ENCODE data around the gene DGUOK.
A peak's percentile ranks its signal among the peaks of the same experiment; 100 is the strongest.
"Not testable (repeated sequence)": the region's sequence is repeated elsewhere in the genome, so short reads cannot be mapped to it uniquely, and the experiment has no call there.

Gene DGUOK

DNA sequence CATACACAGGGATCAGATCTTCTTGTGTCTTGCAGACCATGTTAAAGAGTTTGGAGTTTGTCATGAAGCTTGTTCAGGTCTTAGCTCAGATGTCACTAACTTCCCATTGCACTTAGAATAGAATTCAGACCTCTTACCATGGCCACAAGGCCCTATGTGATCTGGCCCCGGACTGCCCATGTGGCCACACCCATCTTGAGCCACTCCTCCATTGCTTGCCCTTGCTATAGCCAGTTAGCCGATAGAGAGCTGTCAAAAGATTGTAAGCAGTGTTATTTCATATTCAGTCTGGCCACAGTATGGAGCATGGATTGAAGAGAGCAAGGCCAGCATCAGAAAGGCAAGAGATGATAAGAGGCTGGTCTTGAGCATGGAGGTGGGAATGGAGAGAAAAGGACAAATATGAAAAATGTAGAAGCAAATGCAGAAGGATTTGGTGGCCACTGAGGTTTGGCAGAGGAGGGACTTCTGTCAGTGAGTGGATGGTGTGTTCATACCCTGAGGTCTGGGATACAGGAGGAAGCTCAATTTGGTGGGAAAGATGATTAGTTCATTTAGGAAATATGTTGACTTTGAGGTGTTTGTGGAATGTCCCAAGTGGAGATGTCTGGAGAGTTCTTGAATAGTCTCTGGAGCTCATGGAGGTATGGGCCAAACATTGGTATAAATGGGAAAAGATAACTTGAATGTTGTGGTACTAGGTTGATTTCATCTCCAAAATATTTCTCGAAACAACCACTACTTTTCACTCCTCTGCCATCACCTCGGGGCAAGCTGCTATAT lies 10.6 kb downstream of the DGUOK start:
- TF ChIP-seq CTCF (IDR thresholded peaks at IDR 0.05; ENCODE audit: low read depth, low read length) = no peak
- no peak for DNase-seq (ENCODE audit: extremely low read depth, low read depth)

DNA sequence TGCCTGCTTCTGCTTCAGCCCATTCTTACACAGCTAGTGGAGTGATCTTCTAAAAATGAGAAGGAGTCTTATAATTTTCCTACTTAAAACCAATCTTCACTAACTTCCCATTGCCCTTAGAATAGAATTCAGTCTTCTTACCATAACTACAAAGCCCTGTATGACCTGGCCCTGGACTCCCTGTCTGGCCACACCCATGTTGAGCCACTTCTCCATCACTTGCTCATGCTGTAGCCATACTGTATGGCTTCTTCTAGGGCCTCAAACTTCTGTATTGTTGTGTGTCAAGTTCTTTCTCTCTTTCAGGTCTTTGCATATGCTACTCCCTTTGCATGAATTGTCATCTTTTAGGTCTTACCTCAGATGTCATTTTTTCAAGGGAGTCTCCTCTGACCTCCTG lies 11.2 kb downstream of the DGUOK start:
- DNase-seq (ENCODE audit: extremely low read depth, low read depth) = no peak
- TF ChIP-seq CTCF (IDR thresholded peaks at IDR 0.05; ENCODE audit: low read depth, low read length) = no peak

- TF ChIP-seq CTCF (IDR thresholded peaks at IDR 0.05; ENCODE audit: low read depth, low read length) = no peak
- no peak for DNase-seq (ENCODE audit: extremely low read depth, low read depth)
These were observed 12.2 kb downstream of the DGUOK start for GRCh38 chr2:73938718-73939352.

GRCh38 chr2:73939419-73939818 lies 12.7 kb downstream of the DGUOK start:
- DNase-seq (ENCODE audit: extremely low read depth, low read depth) = no peak
- peak; percentile 17 for TF ChIP-seq CTCF (IDR thresholded peaks at IDR 0.05; ENCODE audit: low read depth, low read length)

- DNase-seq (ENCODE audit: extremely low read depth, low read depth) = not testable (repeated sequence)
These were observed 13.4 kb downstream of the DGUOK start for GRCh38 chr2:73940066-73940465.

GRCh38 chr2:73942664-73943063 lies 16.0 kb downstream of the DGUOK start:
- no peak for DNase-seq (ENCODE audit: extremely low read depth, low read depth)
- no peak for TF ChIP-seq CTCF (IDR thresholded peaks at IDR 0.05; ENCODE audit: low read depth, low read length)

DNA sequence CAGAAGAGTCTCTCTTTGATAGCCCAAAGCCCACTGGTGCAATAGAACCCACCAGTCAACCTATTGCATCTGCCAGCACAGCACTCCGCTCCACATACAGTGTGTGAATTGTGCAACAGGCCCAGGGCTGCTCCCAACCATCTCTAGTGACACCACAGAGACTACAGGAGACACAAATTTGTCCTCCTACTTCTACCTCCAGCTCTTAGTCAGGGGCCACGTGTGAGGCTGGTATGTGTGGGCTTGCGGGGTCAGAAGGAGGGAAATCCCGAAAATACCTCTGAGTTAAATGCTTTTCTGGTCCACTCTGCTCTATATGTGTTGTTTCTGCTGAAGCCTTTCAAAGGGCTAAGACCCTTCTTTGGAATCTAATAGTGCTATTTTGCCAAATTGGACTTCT lies 18.0 kb downstream of the DGUOK start:
- no peak for TF ChIP-seq CTCF (IDR thresholded peaks at IDR 0.05; ENCODE audit: low read depth, low read length)
- DNase-seq (ENCODE audit: extremely low read depth, low read depth) = no peak
